Activated CD4-positive, alpha-beta T cell treated with anti-CD3 and anti-CD28 coated beads, Interleukin-2, amount 50 U/mL, for 24 hours (primary cell): ENCODE measurements around the gene SERPINB5.
"Not testable (repeated sequence)": the region's sequence is repeated elsewhere in the genome, so short reads cannot be mapped to it uniquely, and the experiment has no call there.

Source experiments
- DNase-seq, 2 donors: peaks; one replicate each; pipeline ENCODE4 v3.0.0-alpha.2; 2020; ENCODE audit warnings: low read depth in 1 of 2, low spot score in 1 of 2

SERPINB5 gene, protein sequence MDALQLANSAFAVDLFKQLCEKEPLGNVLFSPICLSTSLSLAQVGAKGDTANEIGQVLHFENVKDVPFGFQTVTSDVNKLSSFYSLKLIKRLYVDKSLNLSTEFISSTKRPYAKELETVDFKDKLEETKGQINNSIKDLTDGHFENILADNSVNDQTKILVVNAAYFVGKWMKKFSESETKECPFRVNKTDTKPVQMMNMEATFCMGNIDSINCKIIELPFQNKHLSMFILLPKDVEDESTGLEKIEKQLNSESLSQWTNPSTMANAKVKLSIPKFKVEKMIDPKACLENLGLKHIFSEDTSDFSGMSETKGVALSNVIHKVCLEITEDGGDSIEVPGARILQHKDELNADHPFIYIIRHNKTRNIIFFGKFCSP

DNA sequence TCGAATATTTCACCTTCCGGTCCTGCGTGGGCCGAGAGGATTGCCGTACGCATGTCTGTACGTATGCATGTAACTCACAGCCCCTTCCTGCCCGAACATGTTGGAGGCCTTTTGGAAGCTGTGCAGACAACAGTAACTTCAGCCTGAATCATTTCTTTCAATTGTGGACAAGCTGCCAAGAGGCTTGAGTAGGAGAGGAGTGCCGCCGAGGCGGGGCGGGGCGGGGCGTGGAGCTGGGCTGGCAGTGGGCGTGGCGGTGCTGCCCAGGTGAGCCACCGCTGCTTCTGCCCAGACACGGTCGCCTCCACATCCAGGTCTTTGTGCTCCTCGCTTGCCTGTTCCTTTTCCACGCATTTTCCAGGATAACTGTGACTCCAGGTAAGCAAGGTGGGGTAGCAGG, at the start of gene SERPINB5:
Gene SERPINB5 (plus strand): TSS at position 291 of the 400 bp plus-strand sequence. CDS start 7,471 bp downstream, outside the sequence.
- DNase-seq = no peak

DNA sequence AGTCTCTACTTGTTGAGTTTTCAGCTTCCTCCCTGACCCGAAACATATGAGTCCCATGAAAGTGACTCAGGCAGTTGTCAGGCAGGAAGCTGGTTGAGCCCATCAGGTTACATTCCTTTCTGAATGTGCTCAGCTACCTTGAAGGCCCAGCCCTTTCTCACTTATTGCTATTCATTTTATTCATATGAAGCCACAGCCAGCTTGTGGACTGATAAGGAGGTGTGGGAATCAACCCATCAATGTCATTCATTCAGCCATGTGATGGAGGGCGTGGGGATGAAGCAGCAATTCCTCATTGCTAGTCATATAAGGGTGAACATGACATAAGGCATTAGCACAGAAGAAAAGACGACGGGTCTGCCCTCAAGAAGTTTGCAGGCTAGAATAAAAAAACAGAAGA, 49.2 kb upstream of the SERPINB5 start:
- DNase-seq = no peak

DNA sequence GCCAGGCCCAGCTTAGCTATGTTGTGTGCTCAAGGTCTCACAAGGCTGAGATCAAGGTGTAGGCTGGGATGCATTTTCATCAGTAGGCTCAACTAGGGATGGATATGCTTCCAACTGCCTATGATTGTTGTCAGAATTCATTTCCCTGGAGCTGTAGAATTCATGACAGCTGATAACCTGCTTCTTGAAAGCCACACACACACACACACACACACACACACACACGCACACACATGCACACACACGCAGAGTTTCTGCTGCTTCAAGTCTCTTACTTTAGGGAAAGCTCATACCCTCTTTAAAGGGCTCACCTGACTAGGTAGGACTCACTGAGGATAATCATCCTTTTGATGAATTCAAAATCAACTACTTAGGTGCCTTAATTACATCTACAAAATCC, 46.2 kb upstream of the SERPINB5 start:
- no peak for DNase-seq

DNA sequence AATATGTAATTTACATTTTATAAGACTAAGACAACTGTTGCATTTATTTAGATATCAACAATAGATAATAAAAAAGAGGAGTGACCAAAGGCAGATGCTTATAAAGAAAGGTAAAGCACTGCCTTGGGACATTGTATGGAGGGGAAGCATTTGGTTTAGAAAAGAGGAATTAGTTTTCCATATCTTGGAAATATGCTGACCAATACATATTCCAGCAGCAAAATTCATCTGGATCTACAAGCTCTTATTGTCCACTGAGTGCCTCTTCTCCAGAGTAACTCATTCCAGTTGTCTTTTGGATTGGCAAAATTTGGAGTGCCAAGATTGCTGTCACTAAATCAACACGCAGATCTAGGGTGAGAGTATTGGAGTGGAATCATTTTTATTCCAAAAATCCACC, 45.6 kb upstream of the SERPINB5 start:
- no peak for DNase-seq

DNA sequence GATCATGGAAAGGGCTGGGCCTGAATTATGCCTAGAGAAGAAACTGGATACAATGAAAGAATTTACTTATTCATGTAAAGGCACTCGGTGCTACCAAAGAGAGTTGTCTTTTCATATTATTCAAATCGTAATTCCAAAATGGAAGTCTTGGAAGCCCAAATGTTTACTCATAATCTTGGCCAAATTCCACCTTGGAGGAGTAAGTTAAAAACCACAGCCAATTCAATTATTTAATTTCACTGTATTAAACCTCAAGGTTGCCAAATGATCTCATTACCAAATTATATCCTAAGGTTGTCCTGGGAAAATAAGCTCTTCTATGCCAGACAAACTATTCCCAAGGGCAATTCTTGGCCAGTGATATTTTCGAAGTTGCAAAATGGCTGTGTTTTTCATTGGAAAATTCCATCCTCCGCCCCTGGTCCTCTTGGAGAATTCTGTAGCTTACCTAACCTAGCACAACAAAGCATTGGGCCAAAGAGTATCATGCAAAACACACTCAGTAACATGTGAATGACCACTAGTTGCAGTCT, 43.4 kb upstream of the SERPINB5 start:
- DNase-seq = no peak

DNA sequence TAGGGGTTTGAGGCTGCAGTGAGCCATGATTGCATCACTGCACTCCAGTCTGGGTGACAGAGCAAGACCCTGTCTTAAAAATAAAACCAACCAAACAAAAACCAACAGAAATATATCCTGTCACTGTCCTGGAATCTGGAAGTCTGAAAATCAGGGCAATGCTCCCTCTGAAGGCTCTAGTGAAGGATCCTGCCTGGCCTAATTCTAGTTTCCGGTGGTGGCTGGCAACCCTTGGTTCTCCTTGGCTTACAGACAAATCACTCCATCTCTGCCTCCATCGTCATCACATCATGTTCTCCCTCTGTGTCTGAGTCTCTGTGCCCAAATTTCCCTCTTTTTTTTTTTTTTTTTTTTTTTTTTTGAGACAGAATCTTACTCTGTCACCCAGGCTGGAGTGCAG, 38.6 kb upstream of the SERPINB5 start:
- no peak for DNase-seq

DNA sequence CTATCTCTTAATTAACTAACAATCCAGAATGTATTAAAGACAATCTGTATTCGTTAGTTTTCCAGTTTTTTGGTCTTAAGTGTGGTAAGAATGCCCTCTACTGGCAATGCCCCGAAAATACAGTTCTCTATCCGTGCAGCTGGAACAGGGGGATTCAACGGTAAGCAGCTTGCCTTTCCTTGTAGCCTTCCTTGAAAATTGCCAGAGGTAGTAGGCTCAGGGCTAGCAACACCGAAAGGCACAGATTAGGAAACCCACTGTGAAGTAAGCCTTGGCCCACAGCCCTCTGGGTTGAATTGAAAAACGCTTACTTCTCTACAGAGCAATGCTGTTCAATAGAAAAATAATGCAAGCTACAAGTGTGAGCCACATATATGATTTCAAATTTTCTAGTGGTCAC, 37.4 kb upstream of the SERPINB5 start:
- peak; percentile 1 to 34 for DNase-seq

DNA sequence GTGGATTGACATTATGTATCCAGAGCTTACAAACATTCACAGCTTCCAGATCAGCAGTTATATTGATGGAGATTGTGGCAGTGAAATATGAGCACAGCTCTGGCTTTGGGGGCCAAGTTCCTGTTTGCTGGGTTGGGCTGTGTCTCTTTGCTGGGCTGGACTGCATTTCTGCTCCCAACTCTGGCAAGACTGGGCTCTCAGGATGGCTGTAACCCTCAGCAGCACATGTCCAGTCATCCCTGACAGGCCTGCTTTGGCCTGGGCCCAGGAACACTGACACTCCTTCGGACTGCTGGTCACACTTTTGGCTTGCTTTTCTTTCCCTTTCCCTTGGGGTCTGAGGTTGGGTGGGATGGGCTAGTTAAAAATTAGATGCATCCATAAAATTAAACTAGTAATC, 36.5 kb upstream of the SERPINB5 start:
- DNase-seq = no peak

DNA sequence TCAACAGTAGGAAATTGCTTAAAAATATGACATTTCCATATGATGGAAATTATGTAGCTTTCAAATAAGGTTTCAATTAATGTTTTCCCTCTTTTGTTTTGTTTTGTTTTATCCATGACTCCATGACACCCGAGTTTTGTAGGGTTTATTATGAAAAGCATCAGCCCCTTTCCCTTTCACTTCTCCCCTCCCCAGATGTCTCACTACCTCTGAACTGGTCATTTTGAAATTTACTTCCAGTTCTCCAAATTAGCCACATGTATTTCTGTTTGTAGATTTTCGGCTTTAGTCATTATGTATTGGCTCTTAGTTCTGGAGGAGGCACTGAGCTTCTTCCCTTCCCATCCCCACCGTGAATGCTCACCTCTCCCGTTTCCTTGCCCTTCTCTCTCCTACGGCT, 35.9 kb upstream of the SERPINB5 start:
- DNase-seq = no peak

DNA sequence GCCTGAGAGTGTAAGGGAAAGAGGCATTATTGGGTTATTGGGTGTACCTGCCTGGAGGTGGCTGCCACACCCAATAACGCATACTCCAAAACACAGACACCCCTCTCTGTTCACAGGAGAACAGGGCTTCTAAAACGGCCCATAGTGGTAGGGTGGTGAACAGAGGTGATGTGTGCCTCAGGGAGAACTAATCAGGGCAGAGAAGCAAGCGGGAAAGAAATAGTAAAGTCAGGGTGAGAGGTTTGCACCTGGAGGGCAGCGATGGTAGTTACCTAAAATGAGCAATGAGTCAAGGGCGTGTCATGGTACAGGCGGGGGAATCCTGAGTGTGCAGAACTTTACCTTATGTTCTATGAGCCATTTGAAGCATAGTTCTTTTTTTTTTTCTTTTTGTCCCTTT, 32.9 kb upstream of the SERPINB5 start:
- DNase-seq = no peak

DNA sequence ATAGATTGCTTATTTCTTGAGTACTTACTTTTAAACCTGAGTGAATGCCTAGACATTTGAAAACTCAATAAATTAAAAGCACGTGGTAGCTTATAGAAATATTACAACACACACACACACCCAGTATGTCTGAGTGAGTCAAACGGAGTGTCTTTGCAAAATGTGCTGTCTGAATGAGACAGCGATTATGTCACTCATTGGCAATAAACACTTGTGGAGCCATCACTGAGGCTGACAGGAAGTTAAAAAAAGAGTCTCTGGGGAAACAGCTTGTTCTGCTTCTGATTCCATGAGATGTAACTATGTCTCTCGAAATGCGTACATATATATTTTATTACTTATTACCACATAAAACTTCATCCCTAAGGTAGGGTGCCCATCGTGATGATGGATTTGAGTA, 32.2 kb upstream of the SERPINB5 start:
- DNase-seq = no peak

DNA sequence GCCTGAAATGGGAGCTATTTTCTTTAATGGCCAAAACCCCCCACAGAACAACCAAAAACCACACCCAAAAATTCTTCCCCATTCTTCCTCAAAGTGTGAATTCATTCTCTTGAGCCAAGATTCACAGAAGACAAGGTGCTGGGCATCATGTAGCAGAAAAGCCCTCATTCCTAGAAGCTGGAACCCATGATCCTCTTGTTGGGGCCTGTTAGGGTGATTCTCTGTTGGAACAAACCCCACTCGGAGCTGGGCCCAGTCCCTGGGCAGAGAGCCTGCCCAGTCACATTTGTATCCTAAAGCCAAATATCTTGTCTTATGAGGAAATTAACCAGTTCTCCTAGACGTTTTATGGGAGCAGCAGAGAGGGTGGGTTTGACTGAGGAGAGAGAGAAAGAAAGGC, 31.7 kb upstream of the SERPINB5 start:
- DNase-seq = no peak

DNA sequence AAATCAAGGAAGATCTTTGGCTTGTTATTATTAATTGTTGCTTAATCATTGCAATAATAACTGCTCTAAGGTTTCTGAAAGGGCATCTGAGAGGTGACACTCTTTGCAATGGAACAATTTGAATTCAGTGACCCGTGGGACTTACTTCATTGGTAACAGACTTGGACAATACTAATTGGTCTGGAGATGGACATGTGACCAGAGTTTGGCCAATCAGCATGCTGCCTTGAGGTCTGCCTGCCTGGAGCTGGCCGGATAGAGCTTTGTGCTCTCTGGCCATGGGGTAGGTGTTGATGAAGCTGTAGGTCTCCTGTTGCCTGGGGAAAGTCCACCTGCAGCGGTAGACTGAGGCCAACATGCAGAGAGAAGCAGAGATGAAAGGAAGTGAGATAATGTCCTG, 30.5 kb upstream of the SERPINB5 start:
- no peak for DNase-seq

DNA sequence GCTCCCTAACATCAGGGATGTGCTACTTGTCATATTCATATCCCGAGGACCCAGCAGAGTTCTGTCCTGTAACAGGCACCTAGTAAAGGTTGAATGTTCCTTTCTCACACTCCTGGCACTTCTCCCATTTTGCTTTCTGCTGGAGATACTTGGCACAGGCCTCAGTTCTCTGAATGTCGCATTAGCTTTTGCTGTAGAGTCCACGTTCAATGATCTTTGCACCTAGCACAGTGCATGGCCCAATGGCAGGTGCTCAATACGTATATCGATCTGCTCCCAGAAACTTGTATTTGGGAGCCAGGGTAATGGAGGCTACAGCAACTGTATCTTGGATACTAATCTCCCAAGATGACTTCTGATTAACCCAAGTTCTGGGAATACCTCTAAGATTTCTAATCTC, 29.7 kb upstream of the SERPINB5 start:
- no peak for DNase-seq

DNA sequence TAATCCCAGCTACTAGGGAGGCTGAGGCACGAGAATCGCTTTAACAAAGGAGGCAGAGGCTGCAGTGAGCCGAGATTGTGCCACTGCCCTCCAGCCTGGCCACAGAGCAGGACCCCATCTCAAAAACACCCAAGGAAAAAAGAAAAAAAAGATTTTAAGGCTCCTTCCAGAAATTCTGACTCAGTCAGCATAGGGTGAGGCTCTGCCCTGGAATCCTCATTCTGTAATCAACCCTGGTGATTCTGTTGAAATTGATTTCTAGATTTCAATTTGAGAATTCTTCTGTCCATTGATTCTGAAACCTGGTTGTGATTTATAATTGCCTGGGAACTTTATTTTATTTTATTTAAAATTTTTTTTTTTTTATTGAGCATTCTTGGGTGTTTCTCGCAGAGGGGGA, 27.3 kb upstream of the SERPINB5 start:
- no peak for DNase-seq

DNA sequence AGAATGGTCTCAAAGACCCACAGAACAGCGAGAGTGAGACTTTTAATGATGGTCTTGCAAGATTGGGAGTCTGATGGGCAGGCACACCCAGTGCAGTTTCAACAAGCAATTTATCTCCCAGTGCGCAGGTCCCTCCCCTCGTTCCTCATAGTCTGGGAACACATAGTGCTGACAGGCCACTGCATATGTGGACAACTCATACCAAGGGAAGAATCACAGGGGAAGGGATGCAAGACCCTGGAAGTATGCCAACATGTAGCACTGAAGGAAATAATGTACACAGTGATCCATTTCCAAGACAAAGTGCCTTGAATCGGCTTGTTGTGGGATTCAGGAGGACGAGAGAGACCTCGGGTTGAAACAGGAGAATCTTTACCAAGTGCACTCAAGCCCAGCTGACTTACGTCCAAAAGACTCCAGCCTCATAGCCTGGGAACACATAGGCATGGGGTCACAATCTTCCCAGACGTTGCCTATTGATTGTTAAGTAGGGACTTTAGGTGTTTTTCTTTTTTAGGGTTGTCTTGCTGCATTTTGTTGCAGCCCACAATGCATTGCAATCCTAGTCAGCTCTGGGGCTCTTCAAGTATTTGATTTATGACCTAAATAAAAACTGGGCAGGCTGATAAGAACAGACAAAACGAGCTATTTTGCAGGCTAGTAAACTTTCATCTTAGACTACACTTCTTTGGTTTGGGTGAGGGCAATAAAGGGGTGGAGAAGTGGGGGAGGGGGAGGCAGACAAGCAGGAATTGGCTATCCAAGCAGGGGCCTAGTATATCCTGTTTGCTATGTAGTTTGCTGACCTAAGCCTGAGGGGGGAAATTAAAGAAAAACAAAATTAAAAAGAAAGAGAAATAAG, 24.7 kb upstream of the SERPINB5 start:
- DNase-seq = no peak

DNA sequence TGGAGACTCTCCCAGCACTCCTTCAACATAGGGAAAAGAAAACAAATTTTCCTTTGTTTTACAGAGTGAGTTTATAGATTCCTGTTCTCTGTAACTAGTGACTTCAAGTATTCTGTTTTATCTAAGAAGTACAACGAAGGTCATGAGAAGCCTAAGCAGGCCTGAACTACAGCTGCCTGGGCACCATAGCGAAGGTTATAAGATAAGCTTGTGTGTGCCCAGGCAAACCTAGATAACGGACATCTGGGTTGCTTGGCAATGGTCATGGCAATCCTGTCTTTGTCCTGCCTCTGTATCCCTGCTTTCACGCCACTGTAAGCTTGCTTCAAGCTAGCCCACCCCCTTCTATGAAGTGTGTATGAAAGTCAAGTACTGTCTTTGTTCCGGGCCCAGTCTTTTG, 24.0 kb upstream of the SERPINB5 start:
- DNase-seq = not testable (repeated sequence)

DNA sequence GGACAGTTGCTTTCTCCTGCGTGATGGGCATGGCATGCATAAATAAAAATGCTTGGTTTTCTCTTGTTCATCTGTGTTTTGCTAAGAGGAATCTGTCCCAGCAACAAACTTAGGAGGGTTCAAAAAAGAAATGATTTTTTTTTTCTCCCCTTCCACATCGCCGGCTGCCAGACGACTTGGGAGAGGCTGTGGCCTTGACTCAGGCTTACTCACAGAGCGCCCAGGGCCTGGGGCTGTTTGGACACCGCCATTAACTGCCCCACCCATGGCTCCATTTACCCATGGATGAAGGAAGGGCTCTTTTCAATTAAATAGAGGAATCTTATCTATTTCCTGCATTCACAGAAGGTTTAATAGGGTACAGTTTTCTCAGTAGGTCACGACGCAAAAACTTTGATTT, 22.3 kb upstream of the SERPINB5 start:
- no peak for DNase-seq

DNA sequence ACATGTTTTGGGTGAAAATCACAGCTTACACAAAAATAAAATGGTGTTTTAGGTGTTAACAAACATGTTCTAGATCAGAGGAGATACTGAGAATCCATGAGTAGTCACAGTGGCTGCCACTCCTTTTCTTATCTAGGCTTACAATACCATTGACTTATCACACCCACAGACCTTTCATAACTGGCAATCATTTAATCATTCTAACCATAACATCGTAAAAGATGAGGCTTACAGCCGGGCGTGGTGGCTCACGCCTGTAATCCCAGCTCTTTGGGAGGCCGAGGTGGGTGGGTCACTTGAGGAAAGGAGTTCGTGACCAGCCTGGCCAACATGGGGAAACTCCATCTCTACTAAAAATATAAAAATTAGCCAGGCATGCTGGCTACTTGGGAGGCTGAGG, 18.8 kb upstream of the SERPINB5 start:
- no peak for DNase-seq

DNA sequence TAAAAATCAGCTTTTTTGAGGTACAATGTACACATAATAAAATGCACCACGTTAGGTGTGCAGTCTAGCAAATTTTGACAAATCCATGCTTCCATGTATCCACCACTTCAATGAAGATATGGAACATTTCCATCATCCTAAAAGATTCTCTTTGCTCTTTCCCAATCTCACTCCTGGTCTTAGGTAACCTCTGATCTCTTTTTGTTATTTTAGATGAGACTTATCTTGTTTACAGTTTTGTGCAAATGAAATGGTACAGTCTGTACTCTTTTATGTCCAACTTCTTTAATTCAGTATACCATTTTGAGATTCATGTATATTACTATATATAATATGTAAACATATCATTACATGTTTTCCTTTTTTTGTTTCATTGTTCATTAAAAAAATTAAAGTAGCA, 16.3 kb upstream of the SERPINB5 start:
- DNase-seq = no peak

DNA sequence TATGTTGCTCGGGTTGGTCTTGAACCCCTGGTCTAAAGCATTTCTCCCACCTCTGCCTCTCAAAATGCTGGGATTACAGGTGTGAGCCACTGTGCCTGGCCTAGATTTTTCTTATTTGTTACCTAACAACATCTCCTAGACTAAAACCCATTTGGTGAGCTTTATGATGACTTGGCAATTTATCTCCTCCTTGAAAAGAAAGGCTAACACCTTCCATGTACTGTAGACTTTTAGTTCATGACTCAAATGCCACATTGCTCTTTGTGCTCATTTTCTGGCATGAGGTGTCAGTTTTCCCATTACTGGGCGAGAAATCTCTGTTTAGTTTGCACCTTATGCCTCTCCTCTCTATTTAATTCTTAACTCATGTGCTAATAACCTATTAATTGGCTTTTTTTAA, 12.3 kb upstream of the SERPINB5 start:
- DNase-seq = no peak

DNA sequence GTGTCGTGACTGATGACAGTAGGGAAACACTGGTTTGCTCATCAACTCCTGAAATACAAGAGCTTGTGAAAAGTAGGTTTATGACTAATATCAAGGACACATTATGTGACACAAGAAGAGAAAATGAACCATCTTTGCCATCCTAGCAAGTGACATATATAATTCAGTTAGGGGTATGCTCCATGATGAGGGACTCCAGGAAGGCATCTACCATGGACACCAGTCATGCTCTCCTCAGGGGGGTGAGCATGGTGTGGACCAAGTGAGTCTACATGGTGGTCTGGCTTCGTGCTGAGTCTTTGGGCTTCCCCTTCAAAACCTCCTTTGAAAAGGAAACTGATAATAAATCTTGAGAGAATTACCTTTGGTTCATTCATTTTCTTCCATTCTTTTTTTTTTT, 11.7 kb upstream of the SERPINB5 start:
- DNase-seq = no peak
